GM18511 (cell line): ENCODE results near the gene SYCN.

Experiments
- ATAC-seq: cut with Tn5 transposase; IDR thresholded peaks from one replicate; pipeline ENCODE4 v1.9.1; 2021; ENCODE audit warnings: mild to moderate bottlenecking, moderate library complexity; ENCODE audit not compliant: unreplicated experiment

The SYCN gene

GRCh38 chr19:39156326-39157230, 47.5 kb downstream of the SYCN start:
- ATAC-seq, result no peak

GRCh38 chr19:39155741-39156140, 48.3 kb downstream of the SYCN start:
- no peak for ATAC-seq

- ATAC-seq, result no peak
Measured at GRCh38 chr19:39155114-39155700, 48.9 kb downstream of the SYCN start.

GRCh38 chr19:39154629-39155100, 49.4 kb downstream of the SYCN start:
- no peak for ATAC-seq

- no peak for ATAC-seq
Measured at GRCh38 chr19:39154100-39154628, 49.9 kb downstream of the SYCN start.
